Keratinocyte (primary cell): ENCODE results near the gene GFI1. TPM values are rescaled to one million over a fixed set of nuclear protein-coding genes. Genes with fewer than 3 reads are reported as not detected.
A peak's percentile ranks its signal among the peaks of the same experiment; 100 is the strongest.

Experiments used
- DNase-seq: peaks from one replicate; pipeline ENCODE4 v3.0.0-alpha.2; 2011; ENCODE audit warnings: low read depth, missing footprints, low spot score
- FAIRE-seq: peaks from 2 replicates; lab custom pipeline; 2011; peaks lifted over from hg19 to GRCh38; lab: Jason Lieb, UNC
- H2AFZ ChIP-seq: 2 replicates; pipeline ENCODE4 v1.6.0; 2012; ENCODE audit warnings: low read length, control low read depth, inconsistent platforms; ENCODE audit not compliant: control insufficient read depth
- H3K27ac ChIP-seq: 2 replicates; pipeline ENCODE4 v1.5.1; 2011; ENCODE audit warnings: low read length; ENCODE audit not compliant: control insufficient read depth, insufficient read depth
- H3K27me3 ChIP-seq: 3 replicates; pipeline ENCODE4 v1.6.0; 2011; ENCODE audit warnings: low read length; ENCODE audit not compliant: control insufficient read depth, insufficient read depth; ENCODE audit errors: extremely low read depth
- H3K36me3 ChIP-seq, 2 experiments: 2 replicates in 1 of 2; 3 replicates in 1 of 2; pipeline ENCODE4 v1.5.1; 2011; ENCODE audit warnings: low read length in 2 of 2, mild to moderate bottlenecking in 1 of 2; ENCODE audit not compliant: control insufficient read depth in 2 of 2, insufficient read depth in 2 of 2; ENCODE audit errors: extremely low read depth in 1 of 2
- H3K4me1 ChIP-seq: 3 replicates; pipeline ENCODE4 v1.5.1; 2011; ENCODE audit warnings: low read length; ENCODE audit not compliant: control insufficient read depth, insufficient read depth; ENCODE audit errors: extremely low read depth
- H3K4me2 ChIP-seq: 3 replicates; pipeline ENCODE4 v1.6.0; 2011; ENCODE audit warnings: low read depth, low read length; ENCODE audit not compliant: control insufficient read depth, insufficient read depth; ENCODE audit errors: extremely low read depth
- H3K4me3 ChIP-seq, 3 experiments: fragments of 200-600 bp in 1 of 3; sonication (generic) in 1 of 3; 2 replicates in 2 of 3; 3 replicates in 1 of 3; pipeline ENCODE4 v1.5.1; 2011 to 2016; ENCODE audit warnings: low read length in 3 of 3, mild to moderate bottlenecking in 3 of 3, control low read depth in 2 of 3, inconsistent platforms in 1 of 3, low read depth in 1 of 3, mixed read lengths in 1 of 3, mixed run types in 1 of 3, moderate library complexity in 1 of 3; ENCODE audit not compliant: control insufficient read depth in 2 of 3, insufficient read depth in 2 of 3; ENCODE audit errors: extremely low read depth in 1 of 3
- H3K79me2 ChIP-seq: 2 replicates; pipeline ENCODE4 v1.6.0; 2012; ENCODE audit warnings: low read length; ENCODE audit not compliant: control insufficient read depth, insufficient read depth
- H3K9ac ChIP-seq: 3 replicates; pipeline ENCODE4 v1.6.0; 2011; ENCODE audit warnings: low read length; ENCODE audit not compliant: control insufficient read depth, insufficient read depth; ENCODE audit errors: extremely low read depth
- H3K9me1 ChIP-seq: 3 replicates; pipeline ENCODE4 v1.6.0; 2011; ENCODE audit warnings: low read length; ENCODE audit not compliant: control insufficient read depth, insufficient read depth; ENCODE audit errors: extremely low read depth
- H3K9me3 ChIP-seq: 2 replicates; pipeline ENCODE4 v1.5.1; 2012; ENCODE audit warnings: low read depth, low read length; ENCODE audit not compliant: control insufficient read depth
- H4K20me1 ChIP-seq: 3 replicates; pipeline ENCODE4 v1.6.0; 2011; ENCODE audit warnings: low read length; ENCODE audit not compliant: control insufficient read depth, insufficient read depth; ENCODE audit errors: extremely low read depth
- CTCF ChIP-seq, 3 experiments: IDR thresholded peaks in 1 of 3; conservative IDR thresholded peaks in 1 of 3; optimal IDR thresholded peaks in 1 of 3; 2 replicates in 2 of 3; 3 replicates in 1 of 3; pipeline versions ENCODE3 to v1.5.1; 2011; ENCODE audit warnings: low read length in 3 of 3, mild to moderate bottlenecking in 3 of 3, moderate library complexity in 2 of 3, control low read depth in 1 of 3, inconsistent platforms in 1 of 3; ENCODE audit not compliant: insufficient read depth in 2 of 3; ENCODE audit errors: extremely low read depth in 1 of 3
- EZH2 ChIP-seq: IDR thresholded peaks from one replicate; pipeline ENCODE4 v1.6.1; 2012; ENCODE audit warnings: inconsistent platforms, mild to moderate bottlenecking, low read length, moderate library complexity
- dilution Hi-C: fragments of 300-500 bp; cut with MboI; formaldehyde crosslinking; loops from one replicate; pipeline ENCODE4 v1.7.0; 2020; ENCODE audit warnings: low sequenced_read_pairs; ENCODE audit not compliant: extremely low pct_ligation_motif_present
- polyA plus RNA-seq, 5 experiments: library from polyadenylated mRNA; depleted of rRNA in 3 of 5; stranded (reverse) in 3 of 5; stranded (forward) in 1 of 5; unstranded in 1 of 5; fragments of >200 nt; gene quantifications; 1 replicate in 1 of 5; 2 replicates in 3 of 5; 3 replicates in 1 of 5; pipeline versions ENCODE4 v1.2.1 to v1.2.3, GENCODE V29; 2011 to 2012; ENCODE audit warnings: missing spikeins in 2 of 5, low read depth in 1 of 5, low replicate concordance in 1 of 5

Gene GFI1
- polyA plus RNA-seq, 1 donor (not counting 4 experiments of a cell fraction or from before 2014, with no cell fraction given): 0.17 TPM

GRCh38 chr1:92483610-92484471 lies 2.9 kb downstream of the GFI1 start:
- Histone ChIP-seq H3K9me3 (no peaks in the 10 kb centered on the region), H3K36me3 (no peaks in the 10 kb centered on the region), H3K79me2 (no peaks in the 10 kb centered on the region), H3K4me3 (peak overlapping the region in 2 of 3 experiments; percentile 32 to 64), H3K9me1 (no peaks in the 10 kb centered on the region), H3K4me1 (peaks cover 31% of the 10 kb centered on the region), H3K27me3 (peaks cover 94% of the 10 kb centered on the region), H4K20me1 (peaks cover 24% of the 10 kb centered on the region), H2AFZ (no peak overlapping the region), H3K27ac (no peak overlapping the region), H3K9ac (no peak overlapping the region), H3K4me2 (peak overlapping the region; percentile 77)
- no peak for FAIRE-seq
- dilution Hi-C loops: no loop called here
- TF ChIP-seq CTCF (optimal IDR thresholded peaks at IDR 0.05 in 1 of 3, IDR thresholded peaks at IDR 0.05 in 1 of 3, conservative IDR thresholded peaks at IDR 0.05 in 1 of 3; ENCODE audit: extremely low read depth in 1 of 3, insufficient read depth in 2 of 3, low read length in 3 of 3) (no peak), EZH2 (no peak)
- no peak for DNase-seq

DNA sequence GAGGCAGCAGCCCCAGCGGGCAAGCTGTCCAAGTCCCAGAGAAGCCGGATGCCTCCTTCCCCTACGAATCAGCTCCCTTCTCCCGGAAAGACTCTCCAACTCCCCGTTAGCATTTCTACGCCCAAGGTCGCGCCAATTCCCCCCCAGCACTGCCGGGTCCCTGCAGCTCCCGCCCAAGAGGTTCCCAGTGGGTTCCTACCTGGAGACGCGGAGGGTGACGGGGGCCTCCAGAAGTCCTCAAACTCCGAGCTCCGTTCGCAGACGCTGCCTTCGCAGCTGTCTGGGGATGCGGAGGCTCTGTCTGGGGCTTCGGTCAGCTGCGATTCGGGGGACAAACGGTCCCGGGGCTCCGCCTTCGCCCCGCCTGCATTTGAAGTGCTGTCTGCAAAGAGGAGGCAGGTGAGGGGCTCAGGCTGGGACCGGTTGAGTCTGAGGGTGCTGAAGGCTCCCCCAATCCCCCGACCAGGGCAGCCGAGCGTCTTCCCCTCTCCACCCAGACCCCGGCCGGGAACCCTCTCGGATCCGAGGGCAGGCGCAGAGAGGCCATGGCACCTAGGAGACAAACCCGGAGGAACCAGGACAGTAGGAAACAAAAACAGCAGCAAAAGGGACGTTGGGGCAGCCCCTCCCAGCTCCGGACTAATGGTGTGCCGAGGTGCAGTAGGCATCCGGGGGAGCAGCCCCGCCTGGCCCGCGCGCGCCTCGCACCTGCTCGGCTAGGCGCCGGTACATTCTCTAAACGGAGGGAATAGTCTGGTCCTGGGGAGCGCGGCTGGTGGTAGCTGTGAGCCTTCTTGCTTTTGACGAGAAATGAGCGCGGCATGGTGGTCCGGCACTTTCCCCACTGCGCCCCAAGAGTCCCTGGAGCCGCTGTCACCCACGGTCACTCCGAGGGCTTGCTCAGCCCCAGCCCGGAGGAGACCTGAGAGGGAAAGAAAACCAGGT lies 3.8 kb downstream of the GFI1 start:
- Histone ChIP-seq H3K9ac (no peak overlapping the region), H3K4me2 (peak overlapping the region; percentile 54), H3K79me2 (no peaks in the 10 kb centered on the region), H3K4me3 (peak overlapping the region in 1 of 3 experiments; percentile 43), H3K36me3 (no peaks in the 10 kb centered on the region), H3K9me3 (no peaks in the 10 kb centered on the region), H3K27ac (no peak overlapping the region), H3K27me3 (peaks cover 96% of the 10 kb centered on the region), H2AFZ (no peak overlapping the region), H3K9me1 (no peaks in the 10 kb centered on the region), H3K4me1 (peaks cover 31% of the 10 kb centered on the region), H4K20me1 (peaks cover 24% of the 10 kb centered on the region)
- dilution Hi-C loops: no loop called here
- FAIRE-seq (no peak), DNase-seq (no peak)
- TF ChIP-seq CTCF (optimal IDR thresholded peaks at IDR 0.05 in 1 of 3, IDR thresholded peaks at IDR 0.05 in 1 of 3, conservative IDR thresholded peaks at IDR 0.05 in 1 of 3; ENCODE audit: extremely low read depth in 1 of 3, insufficient read depth in 2 of 3, low read length in 3 of 3) (no peak), EZH2 (peak; percentile 36)
